Gastroesophageal sphincter (tissue), 4 donors: Measurements from ENCODE around the gene TPST1. TPM values are rescaled to one million over a fixed set of nuclear protein-coding genes. Genes with fewer than 3 reads are reported as not detected.
"Not testable (repeated sequence)": the region's sequence is repeated elsewhere in the genome, so short reads cannot be mapped to it uniquely, and the experiment has no call there.

Experiments
- ATAC-seq: fragments of 150-250 bp; one replicate; pipeline ENCODE4 v1.9.1; 2016; ENCODE audit warnings: mild to moderate bottlenecking, moderate library complexity
- H3K27ac ChIP-seq, 4 donors: fragments of 200-600 bp; sonication (generic) in 3 of 4; 1 replicate in 3 of 4; 2 replicates in 1 of 4; pipeline ENCODE4 v1.5.1; 2016 to 2019
- H3K27me3 ChIP-seq: fragments of 200-600 bp; sonication (generic); one replicate; pipeline ENCODE4 v1.5.1; 2019
- H3K36me3 ChIP-seq, 2 donors: fragments of 200-600 bp; sonication (generic); one replicate each; pipeline ENCODE4 v1.5.1; 2019; ENCODE audit warnings: control low read depth in 1 of 2
- H3K4me1 ChIP-seq, 3 donors: fragments of 200-600 bp; sonication (generic); 1 replicate in 2 of 3; 2 replicates in 1 of 3; pipeline ENCODE4 v1.5.1; 2016 to 2019; ENCODE audit warnings: control low read depth in 2 of 3
- H3K4me3 ChIP-seq, 2 donors: fragments of 200-600 bp; sonication (generic); one replicate each; pipeline ENCODE4 v1.5.1; 2019; ENCODE audit warnings: mild to moderate bottlenecking in 1 of 2, moderate library complexity in 1 of 2
- H3K9me3 ChIP-seq, 3 donors: fragments of 200-600 bp; sonication (generic); one replicate each; pipeline ENCODE4 v1.5.1; 2017 to 2019; ENCODE audit warnings: control low read depth in 2 of 3
- CTCF ChIP-seq, 4 experiments: fragments of 200-600 bp in 2 of 4; fragments of 450-650 bp in 2 of 4; sonication (generic) in 1 of 4; IDR thresholded peaks; one replicate each; pipeline ENCODE4 v1.5.1; 2017 to 2019; ENCODE audit warnings: antibody characterized with exemption in 4 of 4, mild to moderate bottlenecking in 2 of 4, moderate library complexity in 2 of 4
- EP300 ChIP-seq: sonication (generic); formaldehyde crosslinking; IDR thresholded peaks from one replicate; pipeline ENCODE4 v1.6.1; 2017; ENCODE audit warnings: antibody characterized with exemption, mild to moderate bottlenecking
- POLR2A ChIP-seq, 2 donors: fragments of 450-650 bp; IDR thresholded peaks; one replicate each; pipeline ENCODE4 v1.6.1; 2017; ENCODE audit warnings: antibody characterized with exemption in 2 of 2, mild to moderate bottlenecking in 2 of 2, moderate library complexity in 1 of 2
- POLR2AphosphoS5 ChIP-seq: sonication (generic); formaldehyde crosslinking; IDR thresholded peaks from one replicate; pipeline ENCODE4 v1.6.1; 2017; ENCODE audit warnings: antibody characterized with exemption
- WGBS, 2 donors: methylation state at CpG; one replicate each; pipeline ENCODE4 v1.1.5; 2018; ENCODE audit warnings: low coverage in 1 of 2; 5-methylcytosine and 5-hydroxymethylcytosine counted together
- total RNA-seq, 4 donors: library from RNA; depleted of rRNA; stranded (reverse); fragments of >200 nt; gene quantifications; one replicate each; pipeline ENCODE4 v1.1.0, GENCODE V29; 2016

The TPST1 gene
- total RNA-seq, 4 donors from 2014 or later: 11.0 to 25.3 (median 19.8) TPM

- ATAC-seq: no peak
- Histone ChIP-seq H3K4me1 (no peaks in the 10 kb centered on the region), H3K9me3 (peaks cover 0 to 8% (median 0%) of the 10 kb centered on the region in 3 donors), H3K27me3 (no peaks in the 10 kb centered on the region), H3K4me3 (no peak overlapping the region), H3K27ac (no peak overlapping the region), H3K36me3 (no peaks in the 10 kb centered on the region)
- 80 to 83% methylated on average over 3 to 7 of the region's 7 CpGs for WGBS, 2 donors
- TF ChIP-seq CTCF (IDR thresholded peaks at IDR 0.05) (no peak), EP300 (no peak), POLR2A (IDR thresholded peaks at IDR 0.05) (no peak), POLR2AphosphoS5 (no peak)
These were observed 40.8 kb upstream of the TPST1 start for GRCh38 chr7:66164356-66164755.

GRCh38 chr7:66167773-66168387, 37.3 kb upstream of the TPST1 start:
- no peaks in the 10 kb centered on the region for H3K36me3 ChIP-seq

GRCh38 chr7:66169616-66170015, 35.5 kb upstream of the TPST1 start:
- Histone ChIP-seq H3K4me3 (no peak overlapping the region), H3K36me3 (no peaks in the 10 kb centered on the region), H3K27me3 (no peaks in the 10 kb centered on the region), H3K9me3 (no peaks in the 10 kb centered on the region), H3K27ac (no peak overlapping the region), H3K4me1 (peaks cover 0 to 5% (median 0%) of the 10 kb centered on the region in 3 donors)
- ATAC-seq: no peak
- no CpG with 5 or more reads among the region's 2 CpGs for WGBS, 2 donors
- TF ChIP-seq CTCF (IDR thresholded peaks at IDR 0.05): no peak
- TF ChIP-seq POLR2AphosphoS5: no peak
- TF ChIP-seq POLR2A (IDR thresholded peaks at IDR 0.05): no peak
- no peak for TF ChIP-seq EP300

More at GRCh38 chr7:66167773-66168387, 37.3 kb upstream of the TPST1 start:
- TF ChIP-seq EP300 (no peak), POLR2AphosphoS5 (no peak)
- Histone ChIP-seq H3K4me1 (peaks cover 0 to 5% (median 0%) of the 10 kb centered on the region in 3 donors), H3K9me3 (no peaks in the 10 kb centered on the region), H3K27ac (no peak overlapping the region), H3K4me3 (no peak overlapping the region), H3K27me3 (no peaks in the 10 kb centered on the region)
- 37 to 60% methylated on average over 6 to 7 of the region's 7 CpGs for WGBS, 2 donors
- ATAC-seq: no peak

- Histone ChIP-seq H3K9me3 (no peaks in the 10 kb centered on the region), H3K4me3 (no peak overlapping the region), H3K27ac (peak overlapping the region in 3 of 4 donors; percentile 42 to 78 (median 65)), H3K27me3 (no peaks in the 10 kb centered on the region), H3K36me3 (no peaks in the 10 kb centered on the region), H3K4me1 (peaks cover 0 to 5% (median 0%) of the 10 kb centered on the region in 3 donors)
- WGBS, 2 donors: 36 to 62% methylated on average over 2 to 15 of the region's 16 CpGs
- peak; percentile 89 for ATAC-seq
- no peak for TF ChIP-seq POLR2A (IDR thresholded peaks at IDR 0.05)
- TF ChIP-seq POLR2AphosphoS5: no peak
- no peak for TF ChIP-seq EP300
These were observed 34.6 kb upstream of the TPST1 start for GRCh38 chr7:66170309-66171231.

GRCh38 chr7:66172536-66173401, 32.4 kb upstream of the TPST1 start:
- not testable (repeated sequence) for H3K27me3 ChIP-seq, H3K9me3 ChIP-seq, H3K4me1 ChIP-seq, H3K4me3 ChIP-seq, H3K36me3 ChIP-seq, ATAC-seq, H3K27ac ChIP-seq
- WGBS, 2 donors: 51 to 52% methylated on average over 5 to 8 of the region's 9 CpGs

GRCh38 chr7:66173856-66174255, 31.3 kb upstream of the TPST1 start:
- no peak for ATAC-seq
- no peak overlapping the region for H3K27ac ChIP-seq
- WGBS, 2 donors: 89 to 91% methylated on average over 4 to 5 of the region's 5 CpGs
- no peak for TF ChIP-seq EP300
- no peak for TF ChIP-seq POLR2A (IDR thresholded peaks at IDR 0.05)
- TF ChIP-seq CTCF (IDR thresholded peaks at IDR 0.05): no peak
- no peak overlapping the region for H3K4me3 ChIP-seq
- H3K9me3 ChIP-seq: no peaks in the 10 kb centered on the region
- H3K36me3 ChIP-seq: no peaks in the 10 kb centered on the region
- H3K4me1 ChIP-seq: peaks cover 0 to 5% (median 0%) of the 10 kb centered on the region in 3 donors
- no peaks in the 10 kb centered on the region for H3K27me3 ChIP-seq

- not testable (repeated sequence) for H3K9me3 ChIP-seq, H3K36me3 ChIP-seq, H3K4me3 ChIP-seq, H3K4me1 ChIP-seq, H3K27me3 ChIP-seq, ATAC-seq, H3K27ac ChIP-seq
- 100% methylated on average over 2 of the region's 8 CpGs; no CpG with 5 or more reads in 1 of the 2 donors for WGBS, 2 donors
These were observed 30.1 kb upstream of the TPST1 start for GRCh38 chr7:66175006-66175405.
